Fibroblast of skin of back (primary cell): ENCODE measurements around the gene MGST1.
"Not testable (repeated sequence)": the region's sequence is repeated elsewhere in the genome, so short reads cannot be mapped to it uniquely, and the experiment has no call there.

Experiments
- DNase-seq: peaks from one replicate; pipeline ENCODE4 v3.0.0-alpha.2; 2013

Gene MGST1

GRCh38 chr12:16352481-16352880 is 5.0 kb downstream of the MGST1 start:
- DNase-seq, result peak; percentile 78

GRCh38 chr12:16358878-16359277 is 11.4 kb downstream of the MGST1 start:
- DNase-seq, result no peak

- peak; percentile 47 for DNase-seq
These were observed 12.4 kb downstream of the MGST1 start for GRCh38 chr12:16359512-16360491.

- DNase-seq, result no peak
These were observed 13.8 kb downstream of the MGST1 start for GRCh38 chr12:16361142-16361783.

- DNase-seq, result no peak
These were observed 15.1 kb downstream of the MGST1 start for GRCh38 chr12:16362550-16362949.

- no peak for DNase-seq
These were observed 21.7 kb downstream of the MGST1 start for GRCh38 chr12:16369156-16369555.

- DNase-seq, result no peak
These were observed 22.7 kb downstream of the MGST1 start for GRCh38 chr12:16370096-16370495.

GRCh38 chr12:16382652-16383312 is 35.3 kb downstream of the MGST1 start:
- not testable (repeated sequence) for DNase-seq

GRCh38 chr12:16384732-16385131 is 37.3 kb downstream of the MGST1 start:
- DNase-seq, result no peak

- peak; percentile 42 for DNase-seq
These were observed 38.6 kb downstream of the MGST1 start for GRCh38 chr12:16385782-16386646.

- no peak for DNase-seq
These were observed 40.5 kb downstream of the MGST1 start for GRCh38 chr12:16387919-16388318.

GRCh38 chr12:16389594-16389993 is 42.1 kb downstream of the MGST1 start:
- DNase-seq, result peak; percentile 31

GRCh38 chr12:16392846-16393535 is 45.5 kb downstream of the MGST1 start:
- no peak for DNase-seq

GRCh38 chr12:16399101-16399500 is 51.7 kb downstream of the MGST1 start:
- DNase-seq, result no peak

- not testable (repeated sequence) for DNase-seq
These were observed 54.4 kb downstream of the MGST1 start for GRCh38 chr12:16401835-16402234.

GRCh38 chr12:16407346-16407745 is 59.9 kb downstream of the MGST1 start:
- no peak for DNase-seq
